ENCODE results near the gene CADM4.
"Not testable (repeated sequence)": the region's sequence is repeated elsewhere in the genome, so short reads cannot be mapped to it uniquely, and the experiment has no call there.

CADM4 gene

GRCh38 chr19:43662487-43662886, 22.8 kb upstream of the CADM4 start:
- no peak for DNase-seq

- DNase-seq, result no peak
These were observed 21.3 kb upstream of the CADM4 start for GRCh38 chr19:43660971-43661360.

GRCh38 chr19:43660301-43660970, 20.8 kb upstream of the CADM4 start:
- DNase-seq, result no peak

DNA sequence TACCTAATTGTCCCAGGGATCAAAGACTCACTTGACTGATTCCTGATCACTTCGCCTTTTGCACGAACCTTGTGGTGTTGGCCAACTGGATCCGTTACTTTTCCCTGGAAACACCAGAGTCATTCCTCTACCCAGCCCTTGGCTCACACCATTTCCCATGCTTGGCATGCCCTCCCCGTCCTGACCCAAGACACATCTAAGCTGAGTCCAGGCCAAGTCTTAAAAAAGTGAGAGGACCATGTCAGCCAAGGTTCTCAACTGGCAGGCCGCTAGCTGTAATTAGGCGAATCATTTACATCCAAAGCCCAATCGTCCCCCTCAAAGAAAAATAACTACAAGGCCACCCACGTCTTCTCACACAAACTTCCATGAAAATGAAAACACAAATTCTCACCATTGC, 18.8 kb upstream of the CADM4 start:
- DNase-seq, result no peak

DNA sequence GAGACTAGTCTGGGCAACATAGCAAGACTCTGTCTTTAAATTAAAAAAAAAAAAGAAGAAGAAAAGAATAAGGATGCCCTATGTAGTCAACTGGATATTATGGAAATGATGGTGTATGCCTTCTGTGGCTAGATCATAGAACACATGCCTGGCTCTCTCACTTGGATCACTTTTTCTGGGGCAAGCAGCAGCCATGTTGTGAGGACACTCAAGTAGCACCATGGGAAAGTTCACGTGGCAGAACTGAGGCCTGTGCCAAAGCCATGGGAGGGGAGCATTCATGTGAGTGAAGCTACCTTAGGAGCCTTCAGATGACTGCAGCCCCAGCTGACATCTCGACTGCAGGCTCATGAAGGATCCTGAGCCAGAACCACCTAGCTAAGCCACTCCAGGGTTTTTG, 18.4 kb upstream of the CADM4 start:
- DNase-seq, result no peak

- DNase-seq, result no peak
These were observed 16.8 kb upstream of the CADM4 start for GRCh38 chr19:43656436-43656835.

DNA sequence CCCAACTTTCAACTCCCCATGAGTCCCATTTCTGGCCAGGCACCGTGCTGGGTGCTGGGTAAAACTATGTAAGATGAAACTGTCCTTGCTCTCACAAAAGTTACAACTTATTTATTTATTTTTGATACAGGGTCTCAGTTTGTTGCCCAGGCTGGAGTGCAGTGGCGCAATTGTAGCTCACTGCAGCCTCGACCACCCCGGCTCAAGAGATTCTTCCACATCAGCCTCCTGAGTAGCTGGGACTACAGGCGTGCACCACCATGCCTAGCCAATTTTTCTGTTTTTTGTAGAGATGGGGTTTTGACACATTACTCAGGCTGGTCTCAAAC, 12.9 kb upstream of the CADM4 start:
- no peak for DNase-seq

DNA sequence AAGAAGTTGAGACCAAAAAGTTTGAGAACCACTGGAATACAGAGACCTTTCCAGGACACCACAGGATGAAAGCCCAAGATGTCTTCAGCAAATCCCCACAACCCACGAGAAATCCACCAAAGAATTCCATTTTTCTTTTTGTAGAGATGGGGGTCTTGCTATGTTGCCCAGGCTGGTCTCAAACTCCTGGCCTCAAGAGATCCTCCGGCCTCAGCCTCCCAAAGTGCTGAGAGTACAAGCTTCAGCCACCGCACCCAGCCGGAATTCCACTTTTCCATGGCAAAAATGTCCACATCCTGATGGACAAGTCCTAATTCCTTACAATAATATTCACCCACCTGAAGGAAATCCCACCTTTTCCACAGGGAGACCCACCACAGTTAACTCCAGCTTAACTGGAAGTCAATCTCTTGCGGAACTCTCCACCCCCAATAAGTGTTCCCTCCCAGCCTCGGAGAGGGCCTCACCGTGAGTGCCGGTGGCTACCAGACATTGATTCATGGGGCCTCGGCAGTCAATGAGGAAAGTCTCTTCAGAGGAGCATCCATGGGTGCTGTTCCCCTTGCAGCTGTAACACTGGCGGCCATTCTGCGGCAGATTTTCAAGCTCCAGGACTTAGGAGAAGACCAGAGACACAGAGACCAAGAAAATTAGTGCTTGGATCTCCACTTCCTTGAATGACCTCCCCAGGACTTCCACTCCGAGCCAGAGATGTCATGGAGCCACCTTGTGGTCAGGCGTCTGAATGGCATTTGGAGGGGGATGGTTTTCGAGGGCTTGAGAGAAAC, 12.3 kb upstream of the CADM4 start:
- peak; percentile 55 for DNase-seq

- DNase-seq, result not testable (repeated sequence)
These were observed 10.6 kb upstream of the CADM4 start for GRCh38 chr19:43650276-43650675.

- no peak for DNase-seq
These were observed 9.9 kb upstream of the CADM4 start for GRCh38 chr19:43649514-43649913.

DNA sequence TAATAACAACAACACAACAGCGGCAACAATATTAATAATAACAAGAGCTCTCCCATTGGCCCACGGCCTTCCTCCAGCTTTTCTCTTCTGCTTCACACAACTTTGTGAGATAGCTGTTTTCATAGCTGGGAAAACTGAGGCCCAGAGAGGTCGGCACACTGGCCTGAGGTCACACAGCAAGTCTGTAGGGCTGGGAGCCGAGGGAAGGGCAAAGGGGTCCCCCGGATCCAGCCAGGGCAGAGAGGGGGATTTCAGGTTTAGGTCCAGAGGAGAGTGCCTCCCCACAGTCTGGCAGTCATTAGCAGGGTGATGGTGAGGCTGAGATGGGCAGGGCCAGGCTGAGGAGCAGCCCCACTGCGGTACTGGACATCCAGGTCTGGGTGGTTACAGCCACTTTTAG, 9.0 kb upstream of the CADM4 start:
- DNase-seq, result no peak

GRCh38 chr19:43644181-43644580, 4.5 kb upstream of the CADM4 start:
- no peak for DNase-seq

- DNase-seq, result no peak
These were observed 3.7 kb upstream of the CADM4 start for GRCh38 chr19:43643326-43643725.

- DNase-seq, result no peak
These were observed 2.9 kb upstream of the CADM4 start for GRCh38 chr19:43642531-43642930.

DNA sequence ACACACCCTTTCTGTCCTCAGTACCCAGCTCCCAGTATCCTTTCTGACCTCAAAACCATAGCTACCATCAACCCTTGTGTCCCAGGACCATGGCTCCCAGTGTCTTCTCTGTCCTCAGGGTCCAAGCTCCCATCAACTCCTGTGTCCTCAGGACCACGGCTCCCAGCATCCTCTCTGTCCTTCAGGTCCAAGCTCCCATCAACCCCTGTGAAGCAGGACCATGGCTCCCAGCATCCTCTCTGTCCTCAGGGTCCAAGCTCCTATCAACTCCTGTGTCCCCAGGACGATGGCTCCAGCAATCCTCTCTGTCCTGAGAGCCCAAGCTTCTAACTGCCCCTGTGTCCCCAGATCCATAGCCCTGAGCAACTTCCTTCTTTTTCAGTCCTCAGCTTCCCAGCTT, 1.7 kb upstream of the CADM4 start:
- DNase-seq, result no peak

GRCh38 chr19:43640424-43640757, 741 bp upstream of the CADM4 start:
- no peak for DNase-seq

GRCh38 chr19:43638995-43639518, 593 bp downstream of the CADM4 start:
- no peak for DNase-seq

DNA sequence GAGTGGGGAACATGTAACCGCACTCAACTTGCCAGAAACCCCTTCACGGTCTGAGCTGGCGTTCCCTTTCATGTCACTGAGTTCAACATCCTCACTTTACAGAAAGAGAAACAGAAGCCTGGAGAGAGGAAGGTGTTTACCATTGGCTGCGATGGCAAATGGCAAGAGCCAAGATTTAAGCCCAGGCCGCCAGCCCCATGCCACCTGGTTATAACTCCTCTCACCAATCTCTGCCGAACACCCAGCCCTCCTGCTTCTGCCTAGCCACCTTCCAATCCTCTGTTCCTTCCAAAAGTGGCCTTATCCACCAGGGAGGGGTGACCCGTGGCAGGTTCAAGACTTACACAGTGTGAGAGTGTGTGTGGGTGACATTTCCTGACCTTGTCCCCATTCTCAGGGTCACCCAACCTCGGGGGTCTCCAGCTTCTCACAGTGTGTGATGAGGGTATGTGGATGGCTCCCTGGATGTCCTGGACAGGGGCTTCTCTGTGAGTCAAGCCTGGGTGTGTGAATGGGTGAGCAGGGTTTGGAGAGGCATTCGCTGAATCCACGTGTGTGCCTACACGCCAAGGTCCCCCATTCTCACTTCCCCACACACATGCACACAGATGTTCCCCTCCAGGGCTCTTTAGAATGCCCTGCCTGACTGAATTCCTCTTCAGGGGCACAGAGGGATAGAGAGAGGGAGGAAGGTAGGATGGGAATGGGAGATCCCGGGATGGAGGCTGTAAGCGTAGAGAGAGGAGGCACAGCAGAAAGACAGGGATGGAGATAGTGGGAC, 1.2 kb downstream of the CADM4 start:
- no peak for DNase-seq

- no peak for DNase-seq
These were observed 3.4 kb downstream of the CADM4 start for GRCh38 chr19:43636121-43636683.

- not testable (repeated sequence) for DNase-seq
These were observed 4.1 kb downstream of the CADM4 start for GRCh38 chr19:43635561-43635940.

DNA sequence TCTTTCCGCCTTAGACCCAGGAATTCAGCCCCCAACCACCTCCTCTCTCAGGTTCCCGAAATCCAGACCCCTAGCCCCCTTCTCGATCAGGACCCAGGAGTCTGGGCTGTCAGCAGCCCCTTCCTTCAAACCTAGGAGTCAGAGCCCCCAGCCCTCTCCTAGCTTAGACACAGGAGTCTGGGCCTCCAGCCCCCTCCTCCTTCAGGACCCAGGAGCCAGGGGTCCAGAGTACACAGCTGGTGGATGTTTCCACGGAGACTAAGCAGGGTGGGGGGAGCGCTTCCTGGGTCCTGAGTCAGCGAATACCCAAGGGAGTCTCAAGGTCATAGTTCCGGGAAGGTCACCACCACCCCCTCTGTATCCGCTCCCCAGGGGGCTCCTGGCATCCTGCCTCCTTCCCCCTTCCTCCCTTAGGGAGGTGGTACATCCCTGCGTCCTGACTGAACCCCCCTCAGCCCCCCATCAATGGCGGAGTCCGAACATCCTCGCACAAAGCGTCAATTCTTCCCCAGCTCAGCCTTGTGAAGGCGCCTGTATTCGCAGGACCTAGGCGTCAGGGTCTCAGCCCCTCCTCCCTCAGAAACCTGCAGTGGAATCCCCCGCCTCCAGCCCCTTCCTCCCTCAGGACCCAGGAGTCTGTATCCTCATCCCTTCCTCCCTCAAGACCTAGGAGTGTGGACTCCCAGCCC, 4.6 kb downstream of the CADM4 start:
- DNase-seq, result no peak

GRCh38 chr19:43634506-43634871, 5.2 kb downstream of the CADM4 start:
- DNase-seq, result no peak

- DNase-seq, result no peak
These were observed 5.6 kb downstream of the CADM4 start for GRCh38 chr19:43634068-43634467.

Data from CD4-positive, alpha-beta T cell treated with Interleukin-17A for 1 hour (primary cell).